ENCODE data around the gene LY86.

LY86 gene

DNA sequence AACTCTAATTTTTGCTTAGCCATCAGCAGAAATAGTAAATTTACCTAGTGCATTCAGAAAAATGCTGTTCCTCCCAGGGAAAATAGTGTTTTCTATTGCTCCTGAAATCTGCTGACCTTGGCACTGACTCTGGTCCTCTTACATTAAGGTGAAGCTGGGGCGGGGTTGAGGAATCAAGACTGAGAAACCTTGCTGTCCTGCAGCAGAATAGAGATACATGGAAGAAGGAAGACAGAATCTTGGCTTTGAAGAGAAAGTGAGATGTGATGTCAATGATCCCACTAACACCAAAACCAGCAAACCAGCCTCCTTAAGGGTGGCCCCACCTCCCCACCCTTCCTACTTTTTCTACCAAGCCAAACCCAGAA, 840 bp upstream of the LY86 start:
- Histone ChIP-seq H3K36me3 (ENCODE audit: control insufficient read depth, insufficient read depth, low read length, severe bottlenecking) (no peaks in the 10 kb centered on the region), H3K9ac (ENCODE audit: low read length) (no peak overlapping the region), H3K4me1 (ENCODE audit: control insufficient read depth, insufficient read depth, low read length) (no peaks in the 10 kb centered on the region), H3K9me3 (ENCODE audit: control insufficient read depth, low read length) (no peaks in the 10 kb centered on the region), H3K27me3 (replicated peaks; ENCODE audit: control insufficient read depth, insufficient read depth, low read length) (peaks cover 15% of the 10 kb centered on the region), H3K4me3 (ENCODE audit: low read length) (no peak overlapping the region)
- no peak for DNase-seq (ENCODE audit: low read depth)

DNA sequence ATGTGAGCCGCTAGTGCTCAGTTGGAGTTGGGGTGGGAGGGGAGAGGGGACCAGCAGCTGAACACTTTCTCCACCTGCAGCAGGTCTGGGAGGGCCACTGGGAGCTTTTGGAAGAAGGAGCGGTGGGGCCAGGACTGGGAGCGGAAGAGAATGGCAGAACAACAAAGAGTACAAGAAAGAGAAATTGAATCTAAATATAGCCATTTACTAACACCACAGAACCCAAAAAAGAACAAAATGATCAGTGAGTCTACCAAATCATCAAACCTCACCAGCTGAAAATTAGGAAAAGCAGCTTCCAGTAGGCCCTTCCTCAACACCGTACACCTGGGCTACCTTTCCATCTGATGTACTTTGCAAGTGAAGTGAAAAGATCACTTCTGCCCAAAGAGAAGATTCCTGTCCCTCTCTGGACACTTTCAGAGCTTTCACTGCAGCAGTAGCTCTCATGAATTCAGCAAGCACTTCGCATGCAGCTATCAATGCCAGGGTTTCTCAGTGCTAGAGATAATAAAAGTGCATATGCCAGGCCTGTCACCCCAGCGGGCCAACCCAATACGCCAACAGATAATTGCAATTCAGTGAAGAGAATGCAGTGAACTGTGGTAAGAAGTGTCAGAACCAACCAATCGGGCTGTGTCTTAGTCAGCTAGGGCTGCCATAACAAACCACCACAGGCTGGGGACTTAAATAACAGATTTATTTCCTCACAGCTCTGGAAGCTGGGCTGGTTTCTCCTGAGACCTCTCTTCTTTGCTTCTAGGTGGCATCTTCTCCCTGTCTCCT, 597 bp downstream of the LY86 start:
- no peak overlapping the region for H3K4me3 ChIP-seq (ENCODE audit: low read length)
- H3K4me1 ChIP-seq (ENCODE audit: control insufficient read depth, insufficient read depth, low read length) = no peaks in the 10 kb centered on the region
- DNase-seq (ENCODE audit: low read depth) = no peak
- H3K9me3 ChIP-seq (ENCODE audit: control insufficient read depth, low read length) = no peaks in the 10 kb centered on the region
- no peaks in the 10 kb centered on the region for H3K36me3 ChIP-seq (ENCODE audit: control insufficient read depth, insufficient read depth, low read length, severe bottlenecking)
- peaks cover 15% of the 10 kb centered on the region for H3K27me3 ChIP-seq (replicated peaks; ENCODE audit: control insufficient read depth, insufficient read depth, low read length)
- no peak overlapping the region for H3K9ac ChIP-seq (ENCODE audit: low read length)

- Histone ChIP-seq H3K4me3 (ENCODE audit: low read length) (no peak overlapping the region), H3K4me1 (ENCODE audit: control insufficient read depth, insufficient read depth, low read length) (no peaks in the 10 kb centered on the region), H3K9me3 (ENCODE audit: control insufficient read depth, low read length) (no peaks in the 10 kb centered on the region), H3K27me3 (replicated peaks; ENCODE audit: control insufficient read depth, insufficient read depth, low read length) (peaks cover 15% of the 10 kb centered on the region), H3K36me3 (ENCODE audit: control insufficient read depth, insufficient read depth, low read length, severe bottlenecking) (no peaks in the 10 kb centered on the region), H3K9ac (ENCODE audit: low read length) (no peak overlapping the region)
- DNase-seq (ENCODE audit: low read depth) = no peak
These were observed 2.0 kb downstream of the LY86 start for GRCh38 chr6:6590530-6590929.

- no peaks in the 10 kb centered on the region for H3K9me3 ChIP-seq (ENCODE audit: control insufficient read depth, low read length)
- H3K27me3 ChIP-seq (replicated peaks; ENCODE audit: control insufficient read depth, insufficient read depth, low read length) = peaks cover 15% of the 10 kb centered on the region
- H3K9ac ChIP-seq (ENCODE audit: low read length) = no peak overlapping the region
- DNase-seq (ENCODE audit: low read depth) = no peak
- no peaks in the 10 kb centered on the region for H3K4me1 ChIP-seq (ENCODE audit: control insufficient read depth, insufficient read depth, low read length)
- no peak overlapping the region for H3K4me3 ChIP-seq (ENCODE audit: low read length)
- H3K36me3 ChIP-seq (ENCODE audit: control insufficient read depth, insufficient read depth, low read length, severe bottlenecking) = no peaks in the 10 kb centered on the region
These were observed 3.4 kb downstream of the LY86 start for GRCh38 chr6:6591778-6592465.

DNA sequence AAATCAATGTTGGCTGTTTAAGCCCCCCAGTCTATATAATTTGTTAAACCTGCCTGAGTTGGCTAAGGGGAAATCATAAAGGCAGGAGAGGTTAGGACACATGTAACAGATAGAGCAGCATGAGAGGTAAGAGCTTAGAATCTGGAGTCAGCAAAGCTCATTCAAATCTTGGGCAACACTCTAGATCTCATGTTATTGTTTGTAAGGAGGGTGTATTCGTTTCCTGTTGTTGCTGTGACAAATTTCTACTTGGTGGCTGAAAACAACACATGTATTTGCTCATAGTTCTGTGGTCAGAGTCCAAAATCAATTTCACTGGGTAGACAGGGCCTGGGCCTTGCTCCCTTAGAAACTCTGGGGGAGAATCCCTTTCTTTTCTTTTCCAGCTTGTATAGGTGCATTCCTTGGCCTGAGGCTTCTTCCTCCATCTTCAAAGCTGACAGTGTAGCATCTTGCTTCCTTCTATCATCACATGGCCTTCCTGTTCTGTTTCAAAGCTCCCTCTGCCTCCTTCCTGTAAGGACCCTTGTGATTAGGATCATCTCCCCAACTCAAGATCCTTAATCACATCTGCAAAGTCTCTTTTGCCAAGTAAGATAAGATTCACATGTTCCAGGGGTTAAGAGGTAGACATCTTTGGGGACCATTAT, 4.4 kb downstream of the LY86 start:
- DNase-seq (ENCODE audit: low read depth) = no peak
- H3K9ac ChIP-seq (ENCODE audit: low read length) = no peak overlapping the region
- H3K36me3 ChIP-seq (ENCODE audit: control insufficient read depth, insufficient read depth, low read length, severe bottlenecking) = no peaks in the 10 kb centered on the region
- no peak overlapping the region for H3K4me3 ChIP-seq (ENCODE audit: low read length)
- no peaks in the 10 kb centered on the region for H3K9me3 ChIP-seq (ENCODE audit: control insufficient read depth, low read length)
- H3K4me1 ChIP-seq (ENCODE audit: control insufficient read depth, insufficient read depth, low read length) = no peaks in the 10 kb centered on the region
- H3K27me3 ChIP-seq (replicated peaks; ENCODE audit: control insufficient read depth, insufficient read depth, low read length) = peaks cover 19% of the 10 kb centered on the region

- no peak overlapping the region for H3K9ac ChIP-seq (ENCODE audit: low read length)
- H3K36me3 ChIP-seq (ENCODE audit: control insufficient read depth, insufficient read depth, low read length, severe bottlenecking) = no peaks in the 10 kb centered on the region
- no peaks in the 10 kb centered on the region for H3K9me3 ChIP-seq (ENCODE audit: control insufficient read depth, low read length)
- peaks cover 15% of the 10 kb centered on the region for H3K27me3 ChIP-seq (replicated peaks; ENCODE audit: control insufficient read depth, insufficient read depth, low read length)
- no peak for DNase-seq (ENCODE audit: low read depth)
- no peak overlapping the region for H3K4me3 ChIP-seq (ENCODE audit: low read length)
- H3K4me1 ChIP-seq (ENCODE audit: control insufficient read depth, insufficient read depth, low read length) = no peaks in the 10 kb centered on the region
These were observed 5.4 kb downstream of the LY86 start for GRCh38 chr6:6593867-6594468.

DNA sequence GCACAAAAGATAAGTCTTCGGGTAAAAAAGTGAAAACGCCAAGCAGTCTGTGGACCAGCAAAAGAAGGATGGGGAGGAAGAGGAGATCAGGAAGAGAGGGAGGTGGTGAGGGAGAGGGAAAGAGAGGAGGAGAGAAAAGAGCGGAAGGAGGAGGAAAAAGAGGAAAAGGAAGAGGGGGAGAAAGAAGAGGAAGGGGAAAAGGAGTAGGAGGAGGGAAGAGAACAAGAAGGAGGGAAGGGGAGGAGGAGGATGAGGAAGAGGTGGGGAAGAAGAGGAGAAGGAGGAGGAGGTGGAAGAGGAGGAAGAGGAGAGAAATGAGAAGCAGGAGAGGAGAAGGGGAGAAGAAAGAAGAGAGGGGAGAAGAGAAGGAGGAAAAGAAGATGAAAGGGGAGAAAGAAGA, 6.5 kb downstream of the LY86 start:
- Histone ChIP-seq H3K27me3 (replicated peaks; ENCODE audit: control insufficient read depth, insufficient read depth, low read length) (peaks cover 13% of the 10 kb centered on the region), H3K4me3 (ENCODE audit: low read length) (no peak overlapping the region), H3K9me3 (ENCODE audit: control insufficient read depth, low read length) (no peaks in the 10 kb centered on the region), H3K9ac (ENCODE audit: low read length) (no peak overlapping the region), H3K36me3 (ENCODE audit: control insufficient read depth, insufficient read depth, low read length, severe bottlenecking) (no peaks in the 10 kb centered on the region), H3K4me1 (ENCODE audit: control insufficient read depth, insufficient read depth, low read length) (no peaks in the 10 kb centered on the region)
- no peak for DNase-seq (ENCODE audit: low read depth)

- no peak overlapping the region for H3K9ac ChIP-seq (ENCODE audit: low read length)
- no peak for DNase-seq (ENCODE audit: low read depth)
- H3K4me3 ChIP-seq (ENCODE audit: low read length) = no peak overlapping the region
These were observed 7.4 kb downstream of the LY86 start for GRCh38 chr6:6595952-6596351.

DNA sequence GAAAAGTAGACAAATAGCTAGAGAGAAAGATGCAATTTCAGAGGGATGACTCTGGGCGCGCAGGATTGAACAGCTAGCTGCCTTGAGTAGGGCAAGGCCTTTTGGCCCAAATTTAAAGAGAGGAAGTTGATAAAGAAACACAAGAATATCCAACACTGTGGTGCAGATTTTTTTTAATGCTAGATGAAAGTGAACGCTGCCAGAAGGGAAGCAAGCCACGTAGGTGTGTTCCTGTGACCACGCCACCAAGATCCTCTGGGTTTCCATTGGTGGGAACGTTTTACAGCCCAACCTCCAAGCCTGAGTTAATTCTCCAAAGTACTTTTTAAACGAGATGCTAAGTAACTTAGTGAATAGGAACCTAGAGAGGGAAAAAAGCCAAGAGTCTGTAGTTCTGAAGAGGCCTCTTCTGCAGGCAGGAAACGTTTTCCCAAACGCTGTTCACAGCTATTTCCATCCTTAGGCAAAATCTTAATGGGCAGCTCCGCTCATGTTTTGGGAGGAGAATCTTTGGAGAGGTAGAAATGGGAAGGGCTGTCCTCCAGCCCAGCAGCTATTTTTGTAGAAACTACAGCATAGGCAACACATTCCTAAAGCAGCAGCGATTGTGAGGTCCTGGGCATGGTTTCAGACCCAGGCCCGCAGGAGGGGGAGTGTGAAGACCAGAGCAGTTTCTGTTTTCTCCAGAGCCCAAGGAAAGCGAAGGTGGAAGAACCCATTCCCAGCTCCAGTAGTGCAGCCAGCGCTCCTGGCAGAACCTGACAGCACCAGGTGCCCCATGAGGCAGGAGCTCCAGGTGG, 8.2 kb downstream of the LY86 start:
- Histone ChIP-seq H3K4me1 (ENCODE audit: control insufficient read depth, insufficient read depth, low read length) (no peaks in the 10 kb centered on the region), H3K9ac (ENCODE audit: low read length) (no peak overlapping the region), H3K36me3 (ENCODE audit: control insufficient read depth, insufficient read depth, low read length, severe bottlenecking) (no peaks in the 10 kb centered on the region), H3K4me3 (ENCODE audit: low read length) (no peak overlapping the region), H3K27me3 (replicated peaks; ENCODE audit: control insufficient read depth, insufficient read depth, low read length) (peaks cover 13% of the 10 kb centered on the region), H3K9me3 (ENCODE audit: control insufficient read depth, low read length) (no peaks in the 10 kb centered on the region)
- DNase-seq (ENCODE audit: low read depth) = no peak

More at GRCh38 chr6:6595952-6596351, 7.4 kb downstream of the LY86 start:
- Histone ChIP-seq H3K36me3 (ENCODE audit: control insufficient read depth, insufficient read depth, low read length, severe bottlenecking) (no peaks in the 10 kb centered on the region), H3K9me3 (ENCODE audit: control insufficient read depth, low read length) (no peaks in the 10 kb centered on the region), H3K27me3 (replicated peaks; ENCODE audit: control insufficient read depth, insufficient read depth, low read length) (peaks cover 13% of the 10 kb centered on the region), H3K4me1 (ENCODE audit: control insufficient read depth, insufficient read depth, low read length) (no peaks in the 10 kb centered on the region)

DNA sequence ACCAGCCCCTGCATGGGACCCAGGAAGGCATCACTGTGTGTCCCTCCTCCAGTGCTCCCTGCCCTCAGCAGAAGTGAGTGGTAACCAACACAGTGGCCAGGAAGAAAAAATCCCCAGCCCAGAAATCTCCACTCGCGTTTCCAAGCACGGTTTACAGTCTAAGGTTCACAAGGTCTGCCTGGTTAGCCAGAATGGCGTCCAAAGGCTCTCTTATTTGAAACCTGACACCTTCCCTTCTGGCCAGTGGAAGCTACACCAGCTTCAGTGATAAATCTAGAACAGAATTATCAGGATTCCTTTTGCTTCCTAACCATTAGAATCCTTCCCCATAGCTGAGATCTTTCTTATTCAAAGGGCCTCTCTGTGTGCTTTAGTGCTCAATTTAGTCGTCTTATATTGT, 9.2 kb downstream of the LY86 start:
- Histone ChIP-seq H3K9ac (ENCODE audit: low read length) (no peak overlapping the region), H3K27me3 (replicated peaks; ENCODE audit: control insufficient read depth, insufficient read depth, low read length) (peaks cover 13% of the 10 kb centered on the region), H3K4me1 (ENCODE audit: control insufficient read depth, insufficient read depth, low read length) (no peaks in the 10 kb centered on the region), H3K36me3 (ENCODE audit: control insufficient read depth, insufficient read depth, low read length, severe bottlenecking) (no peaks in the 10 kb centered on the region), H3K4me3 (ENCODE audit: low read length) (no peak overlapping the region), H3K9me3 (ENCODE audit: control insufficient read depth, low read length) (no peaks in the 10 kb centered on the region)
- DNase-seq (ENCODE audit: low read depth) = no peak

Measured in adipocyte (in vitro differentiated cells).